NCI-H1436 (cell line): ENCODE data around the gene SMARCA1.

ENCODE experiments used
- DNase-seq: peaks from one replicate; lab custom pipeline; 2025; lab: John Stamatoyannopoulos, UW

Gene SMARCA1

DNA sequence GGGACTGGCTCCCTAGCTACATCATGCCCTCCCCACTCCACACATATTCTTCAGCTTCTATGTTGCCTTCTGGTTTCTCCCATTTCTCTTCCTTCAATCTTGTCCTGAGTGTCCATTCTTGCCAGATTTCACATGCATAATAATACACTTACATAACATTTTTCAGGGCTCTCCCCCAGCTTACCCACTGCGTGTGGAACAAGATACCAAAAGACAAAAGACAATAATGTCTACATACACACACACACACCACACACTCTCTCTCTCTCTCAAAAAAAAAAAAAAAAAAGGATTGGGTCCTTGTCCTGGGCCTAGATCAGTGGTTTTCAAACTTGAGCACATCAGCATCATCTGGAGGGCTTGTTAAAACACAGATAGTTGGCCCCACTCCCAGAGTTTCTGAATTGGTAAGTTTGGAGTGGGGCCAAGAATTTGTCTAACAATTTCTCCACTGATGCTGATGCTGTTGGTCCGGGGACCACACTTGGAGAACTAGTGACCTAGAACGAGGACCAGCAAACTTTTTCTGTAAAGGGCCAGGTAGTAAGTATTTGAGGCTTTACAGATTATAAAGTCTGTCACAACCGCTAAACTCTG, 6.5 kb upstream of the SMARCA1 start:
- no peak for DNase-seq

DNA sequence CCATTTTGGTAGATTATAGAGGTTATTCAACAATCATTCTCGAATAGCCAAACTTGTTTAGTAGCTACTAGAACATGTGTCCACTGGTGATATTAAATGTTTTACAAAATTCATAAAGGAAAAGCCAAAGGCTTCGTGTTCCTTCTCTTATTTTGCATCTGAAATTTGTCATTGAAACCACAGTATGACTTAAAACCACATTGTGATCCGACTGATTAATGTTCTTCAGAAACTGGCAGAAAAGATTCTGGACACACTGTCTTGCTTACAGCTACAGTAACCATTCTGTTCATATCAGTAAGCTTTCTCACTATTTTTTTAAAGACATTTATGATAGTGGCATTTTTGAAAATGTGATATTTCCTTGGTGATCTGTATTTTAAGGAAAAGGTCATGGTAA, 2.6 kb upstream of the SMARCA1 start:
- DNase-seq: no peak

DNA sequence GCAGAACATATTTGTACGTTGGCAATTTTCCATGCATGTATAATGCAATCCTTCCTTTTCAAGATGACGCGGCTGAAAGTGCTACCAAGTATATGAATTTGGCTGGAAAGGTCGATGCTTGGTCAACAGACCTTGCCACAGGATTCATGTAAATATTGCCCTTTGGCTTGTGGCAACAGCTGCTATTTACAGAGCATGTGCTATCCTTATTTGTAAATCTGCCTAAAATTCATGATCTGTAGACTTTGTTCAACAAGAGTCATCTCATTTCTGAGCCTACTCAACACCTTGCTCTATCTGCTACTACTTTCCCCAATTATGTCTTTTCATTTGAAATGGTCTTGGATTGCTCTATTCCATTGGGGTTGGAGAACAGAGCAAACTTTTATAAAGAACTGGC, 1.9 kb upstream of the SMARCA1 start:
- no peak for DNase-seq

DNA sequence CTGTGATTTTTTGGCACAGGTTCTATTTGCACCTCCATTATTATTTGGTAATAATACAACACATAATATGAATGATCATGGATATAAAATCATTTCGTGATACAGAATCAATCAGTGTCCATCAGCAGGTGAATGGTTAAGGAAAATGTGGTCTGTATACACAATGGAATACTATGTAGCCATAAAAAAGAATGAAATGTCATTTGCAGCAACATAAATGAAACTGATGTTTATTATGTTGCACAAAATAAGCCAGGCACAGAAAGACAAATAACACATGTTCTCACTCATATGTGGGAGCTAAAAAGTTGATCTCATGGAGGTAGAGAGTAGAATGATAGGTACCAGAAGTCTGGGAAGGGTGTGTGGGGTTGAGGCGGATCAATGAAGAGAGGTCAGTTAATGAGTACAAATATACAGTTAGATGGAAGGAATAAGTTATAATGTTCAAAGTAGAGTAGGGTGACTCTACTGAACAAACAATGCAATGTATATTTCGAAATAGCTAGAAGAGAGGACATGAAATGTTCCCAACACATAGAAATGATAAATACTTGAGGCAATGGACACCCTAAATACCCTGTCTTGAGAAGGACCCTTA, 1.1 kb upstream of the SMARCA1 start:
- no peak for DNase-seq

DNA sequence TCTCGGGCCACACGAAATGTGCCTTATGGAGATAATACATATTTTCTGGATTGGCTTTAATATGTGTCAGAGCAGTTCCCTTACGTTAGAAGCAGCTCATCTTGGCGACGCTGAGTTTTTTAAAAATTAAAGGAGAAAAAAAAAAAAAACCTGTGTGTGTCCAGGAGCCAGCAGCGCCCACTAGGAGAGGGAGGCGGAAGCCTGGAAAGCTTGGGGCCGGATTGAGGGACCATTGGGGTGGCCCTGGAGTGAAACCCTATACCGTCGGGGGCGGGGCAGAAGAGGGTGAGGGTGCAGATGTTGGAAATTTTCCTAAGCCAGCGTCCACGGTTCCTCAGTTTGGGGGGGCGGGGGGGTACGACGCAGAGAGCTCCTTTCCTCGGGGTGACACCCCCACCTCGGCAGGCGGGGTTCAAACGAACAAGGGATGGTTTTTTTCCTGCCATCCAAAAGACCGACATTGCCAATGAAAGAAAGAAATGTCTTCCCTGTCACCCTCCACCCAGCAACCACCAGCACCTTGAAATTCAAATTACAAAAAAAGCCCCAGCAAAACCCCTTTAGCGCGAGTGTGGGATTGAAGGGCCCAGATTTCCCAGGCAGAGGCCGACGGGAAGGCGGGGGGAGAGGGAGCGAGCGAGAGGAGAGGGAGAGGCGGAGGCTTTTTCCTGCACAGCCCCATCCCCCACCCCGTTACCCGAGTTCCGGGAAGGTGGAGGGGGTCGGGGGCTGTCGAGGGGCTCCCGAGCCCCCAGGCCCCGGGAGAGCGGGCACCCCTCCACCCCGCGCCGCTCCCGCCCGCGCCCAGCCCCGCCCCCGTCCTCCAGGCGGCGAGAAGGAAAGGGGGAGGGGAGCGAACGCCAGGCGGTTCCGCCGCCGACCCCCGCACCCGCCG, 859 bp downstream of the SMARCA1 start:
- DNase-seq: peak; percentile 58

DNA sequence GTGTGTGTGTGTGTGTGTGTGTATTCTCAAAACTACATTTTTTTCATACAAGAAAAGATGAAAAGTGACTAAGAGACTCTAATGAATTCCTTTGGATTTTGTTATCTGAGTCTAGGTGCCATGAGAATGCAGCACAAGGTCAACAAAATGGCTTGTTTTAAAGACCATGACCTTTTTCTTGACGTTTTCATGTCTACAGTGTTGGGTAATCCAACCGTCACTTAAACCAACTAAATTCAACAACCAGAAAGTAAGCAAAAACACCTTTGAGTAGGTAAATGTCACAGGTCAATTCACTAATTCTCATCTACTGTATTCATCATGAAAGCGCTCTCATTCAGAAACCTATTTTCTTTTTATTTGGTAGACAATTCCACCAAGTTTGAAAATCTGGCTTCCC, 3.1 kb downstream of the SMARCA1 start:
- no peak for DNase-seq

DNA sequence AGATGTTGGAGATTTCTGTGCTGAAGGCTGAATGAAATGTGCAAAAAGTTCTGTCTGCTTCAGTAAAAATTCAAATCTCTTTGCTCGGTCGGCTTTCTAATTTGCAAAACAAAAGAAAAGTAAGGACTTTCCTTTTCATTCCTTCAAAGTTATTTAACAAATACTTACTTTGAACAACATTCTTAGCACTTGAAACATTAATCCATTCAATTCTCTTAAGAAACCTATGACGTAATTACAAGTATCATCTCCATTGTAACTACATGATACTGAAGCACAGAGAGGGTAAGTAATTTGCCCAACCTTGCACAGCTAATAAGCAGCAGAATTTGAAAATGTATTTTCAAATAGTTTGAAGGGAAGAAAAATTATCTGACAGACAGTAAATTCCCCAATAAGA, 6.9 kb downstream of the SMARCA1 start:
- no peak for DNase-seq

DNA sequence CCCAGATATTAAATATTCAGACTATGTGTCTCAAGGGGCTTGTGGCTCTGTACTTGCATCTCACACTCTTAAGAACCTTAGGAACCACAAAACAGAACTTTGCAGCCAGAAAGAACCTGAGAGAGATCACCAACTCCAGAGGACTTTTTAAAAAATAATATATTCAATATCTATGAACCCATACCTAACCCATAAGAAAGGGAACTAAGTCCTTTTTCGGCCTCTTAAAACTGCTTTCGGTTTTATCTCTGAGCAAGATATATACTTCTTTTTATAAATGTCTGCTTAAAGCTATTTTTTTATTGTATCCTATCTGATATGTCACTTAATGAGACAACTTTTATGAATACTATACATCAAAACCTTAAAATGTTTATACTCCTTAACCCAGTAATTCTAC, 10.9 kb downstream of the SMARCA1 start:
- DNase-seq: no peak

DNA sequence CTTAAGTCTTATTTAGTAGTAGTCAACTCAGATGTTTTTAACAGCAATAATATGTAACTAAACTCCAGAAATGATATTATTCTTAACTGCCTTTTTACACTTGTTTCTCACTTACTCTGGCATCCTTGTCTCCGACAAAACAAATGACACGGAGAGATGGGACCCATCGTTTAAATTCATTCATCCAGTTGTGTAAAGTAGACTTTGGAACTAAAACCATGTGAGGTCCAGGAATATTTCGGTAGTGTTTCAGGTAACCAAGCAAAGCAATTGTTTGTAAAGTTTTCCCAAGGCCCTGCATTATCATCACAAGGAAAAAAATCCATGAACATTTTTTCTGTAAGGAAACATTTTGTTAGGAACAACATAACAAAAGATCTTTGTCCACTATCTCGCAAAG, 11.6 kb downstream of the SMARCA1 start:
- DNase-seq: no peak

DNA sequence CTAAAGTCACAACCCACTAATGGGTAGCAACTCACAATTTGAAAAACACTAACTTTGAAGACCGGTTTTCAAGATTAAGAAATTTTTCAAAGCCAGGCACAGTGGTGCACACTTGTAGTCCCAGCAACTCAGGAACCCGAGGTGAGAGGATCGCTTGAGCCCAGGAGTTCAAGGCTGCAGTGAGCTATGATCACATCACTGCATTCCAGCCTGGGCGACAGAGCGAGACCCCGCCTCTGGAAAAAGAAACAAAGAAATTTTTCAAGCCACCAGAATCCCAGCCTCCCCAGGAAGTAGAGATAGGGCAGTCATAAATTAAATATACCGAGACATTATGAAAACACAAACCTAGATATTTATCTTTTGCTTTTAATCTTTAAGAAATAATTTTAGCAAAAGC, 13.0 kb downstream of the SMARCA1 start:
- no peak for DNase-seq

DNA sequence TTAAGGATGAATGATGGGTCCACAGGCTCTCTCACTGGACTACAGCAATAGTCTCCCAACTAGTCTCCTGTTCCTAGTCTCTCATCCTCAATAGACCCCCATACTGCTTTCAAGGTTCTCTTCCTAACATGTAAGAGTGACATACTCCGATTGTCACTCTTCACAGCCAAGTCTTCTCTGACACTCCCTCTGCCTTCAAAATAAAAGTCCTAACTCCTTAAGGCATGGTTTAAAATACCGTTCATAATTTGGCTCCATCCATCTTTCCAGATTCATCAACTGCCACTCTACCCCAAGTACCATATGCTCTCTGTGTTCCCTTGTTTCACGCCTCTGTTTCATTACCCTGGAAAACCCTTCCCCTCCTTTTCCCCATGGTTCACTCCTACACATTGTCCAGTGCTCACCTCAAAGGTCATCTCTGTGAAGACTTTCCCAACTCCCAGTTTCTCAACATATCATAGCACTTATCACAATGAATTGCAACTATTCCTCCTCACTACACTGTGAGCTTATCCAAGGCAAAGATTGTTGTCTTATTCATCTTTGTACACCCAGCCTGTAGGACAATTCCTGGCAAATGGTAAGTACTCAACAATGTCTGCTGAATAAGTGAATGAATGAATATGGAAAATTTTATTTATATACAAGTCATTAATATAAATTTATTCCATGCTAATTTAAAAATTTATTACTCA, 26.0 kb downstream of the SMARCA1 start:
- no peak for DNase-seq

DNA sequence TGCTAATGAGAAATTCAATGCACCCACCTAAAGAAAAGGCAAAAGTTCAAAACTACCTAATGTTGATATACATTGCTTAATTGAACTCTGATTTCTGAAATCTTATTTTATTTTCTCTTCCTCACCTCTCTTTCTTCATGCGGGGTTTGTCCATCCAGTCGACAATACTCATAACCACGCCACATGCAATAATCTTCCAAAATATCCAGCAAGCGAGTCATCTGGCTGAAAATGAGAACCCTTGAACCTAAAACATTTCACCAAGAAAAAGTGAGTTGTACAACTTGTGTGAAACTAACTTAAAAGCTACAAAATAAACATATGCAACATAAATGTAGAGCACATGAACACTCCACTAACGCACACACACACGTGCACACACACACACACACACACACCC, 26.7 kb downstream of the SMARCA1 start:
- DNase-seq: no peak

DNA sequence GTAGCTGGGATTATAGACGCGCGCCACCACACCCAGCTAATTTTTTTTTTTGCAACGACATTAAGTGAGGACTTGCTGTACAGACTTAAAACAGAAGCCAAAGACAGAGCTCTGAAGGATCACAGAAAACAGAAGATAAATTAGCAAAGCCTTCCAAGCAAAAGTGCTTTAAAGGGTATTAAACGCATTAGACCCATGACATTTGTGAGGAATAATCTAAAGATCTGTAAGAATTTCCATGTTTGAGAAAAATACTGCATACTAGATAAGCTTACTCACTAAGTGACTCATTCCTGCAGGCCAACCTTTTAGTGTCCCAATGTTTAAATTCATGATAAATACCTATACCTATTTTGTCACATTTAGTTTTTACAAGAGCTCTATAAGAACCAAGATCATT, 27.4 kb downstream of the SMARCA1 start:
- DNase-seq: no peak

DNA sequence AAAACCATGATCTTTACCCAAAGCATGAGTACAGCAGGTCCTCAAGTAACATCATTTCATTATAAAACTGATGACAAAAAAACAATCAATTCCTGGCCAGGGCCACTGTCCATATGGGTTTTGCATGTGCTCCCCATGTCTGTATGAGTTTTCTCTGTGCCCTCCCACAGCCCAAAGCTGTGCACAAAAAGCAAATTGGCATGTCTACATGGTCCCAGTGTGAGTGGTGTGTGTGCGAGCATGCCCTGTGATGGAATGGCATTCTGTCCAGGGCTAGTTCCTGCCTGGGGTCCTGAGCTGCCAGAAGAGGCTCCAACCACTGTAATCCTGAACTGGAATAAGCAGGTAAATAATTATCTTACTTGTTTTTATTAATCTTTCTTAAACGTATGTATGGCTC, 28.4 kb downstream of the SMARCA1 start:
- no peak for DNase-seq

DNA sequence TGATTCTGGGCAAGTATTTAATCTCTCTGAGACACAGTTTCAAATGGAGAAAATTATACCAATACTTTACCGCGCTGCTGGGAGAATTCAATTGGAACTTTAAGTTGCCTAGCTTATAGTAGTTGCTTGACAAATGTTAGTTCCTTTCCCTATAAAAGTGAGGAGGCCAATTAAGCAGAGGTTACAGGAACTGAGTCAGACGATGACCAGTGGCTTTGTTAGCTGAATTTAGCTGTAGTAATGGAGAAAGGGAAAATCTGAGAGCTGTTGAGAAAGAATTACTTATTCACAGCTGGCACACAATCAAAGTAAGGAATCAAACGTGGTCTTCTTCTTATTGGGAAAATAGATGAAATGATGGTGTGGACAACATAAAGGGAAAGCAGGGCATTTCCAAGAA, 29.6 kb downstream of the SMARCA1 start:
- DNase-seq: no peak

DNA sequence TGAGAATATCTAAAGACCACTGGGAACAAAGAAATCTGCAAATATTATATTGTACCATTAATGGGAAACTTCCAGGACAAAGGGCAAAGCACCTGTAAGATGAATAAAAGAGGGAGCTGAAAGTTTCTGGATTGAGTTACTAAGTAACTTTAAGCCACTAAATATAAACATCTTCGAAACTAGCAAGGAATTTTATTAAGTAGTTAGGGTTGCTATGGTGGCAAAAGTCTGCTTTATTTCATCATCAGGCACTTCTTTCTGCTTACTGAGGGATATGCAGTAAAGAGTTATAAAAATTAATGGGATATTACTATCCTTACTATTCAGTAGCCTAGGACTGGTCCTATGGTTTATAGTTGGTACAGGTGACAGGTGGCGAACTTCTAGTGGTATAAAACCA, 33.0 kb downstream of the SMARCA1 start:
- no peak for DNase-seq

DNA sequence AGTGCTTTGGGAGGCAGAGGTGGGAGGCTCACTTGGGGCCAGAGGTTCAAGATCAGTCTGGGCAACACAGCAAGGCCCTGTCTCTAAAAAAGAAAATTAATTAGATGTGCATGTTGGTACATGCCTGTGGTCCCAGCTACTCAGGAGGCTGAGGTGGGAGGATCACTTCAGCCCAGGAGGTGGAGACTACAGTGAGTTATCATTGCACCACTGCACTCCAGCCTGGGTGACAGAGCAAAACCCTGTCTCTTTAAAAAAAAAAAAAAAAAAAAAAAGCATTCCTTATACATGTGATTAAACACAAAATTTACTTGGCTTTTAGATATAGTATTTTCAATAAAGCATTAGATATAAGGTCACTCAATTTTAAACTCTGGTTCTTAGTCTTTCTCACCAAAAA, 34.9 kb downstream of the SMARCA1 start:
- DNase-seq: no peak

DNA sequence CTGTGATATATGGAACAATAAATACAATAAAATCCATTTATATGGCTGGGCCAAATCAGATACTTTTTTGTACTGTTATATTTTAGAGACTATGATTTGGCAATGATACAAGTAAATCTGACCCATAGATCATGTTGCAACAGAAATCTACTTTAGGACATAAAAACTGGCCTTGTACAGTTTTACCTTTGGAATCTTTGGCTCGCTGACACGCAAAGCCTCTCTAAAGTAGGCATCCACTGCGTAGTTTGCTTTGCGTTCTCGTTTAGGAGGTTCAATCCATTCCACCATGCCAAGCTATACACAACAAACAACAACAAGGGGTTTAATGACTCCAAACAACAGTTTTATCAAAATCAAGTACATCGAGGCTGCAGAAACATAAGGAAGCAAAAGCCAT, 42.4 kb downstream of the SMARCA1 start:
- DNase-seq: no peak

DNA sequence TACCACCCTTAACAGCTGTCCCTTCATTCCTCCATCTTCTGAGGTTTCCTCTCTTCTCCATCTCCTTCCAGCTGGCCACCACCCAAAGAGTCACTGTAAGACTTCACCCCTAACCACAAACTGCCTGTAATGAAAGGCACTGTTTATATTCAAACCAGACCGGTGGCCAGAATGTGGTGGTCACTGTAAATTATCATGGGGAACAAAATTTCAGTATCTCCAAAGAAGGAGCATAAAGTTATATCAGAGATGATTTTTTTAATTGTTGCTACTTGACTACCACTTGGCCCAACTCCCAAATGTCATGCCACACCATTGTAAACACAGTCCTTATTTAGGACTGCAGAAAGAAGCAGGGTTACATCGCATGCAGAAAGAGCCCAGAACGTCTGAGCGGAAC, 44.8 kb downstream of the SMARCA1 start:
- DNase-seq: no peak

DNA sequence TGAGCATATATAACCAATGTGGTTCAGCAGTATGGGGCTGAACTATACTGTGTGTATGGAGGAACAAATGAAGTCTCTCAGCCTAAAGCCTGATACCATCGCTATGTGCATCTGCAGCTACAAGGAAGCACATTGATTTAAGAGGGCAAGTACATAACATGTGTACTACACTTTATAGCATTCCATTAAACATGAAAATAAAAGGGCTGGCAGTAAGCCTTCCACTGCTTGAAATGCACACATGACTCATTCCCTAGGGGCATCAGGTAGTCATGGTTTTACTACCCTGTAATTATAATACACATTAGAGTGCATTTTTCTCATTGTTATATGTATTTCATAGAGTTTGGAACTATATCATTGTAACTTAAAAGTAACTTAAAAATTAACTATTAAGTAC, 51.2 kb downstream of the SMARCA1 start:
- no peak for DNase-seq

DNA sequence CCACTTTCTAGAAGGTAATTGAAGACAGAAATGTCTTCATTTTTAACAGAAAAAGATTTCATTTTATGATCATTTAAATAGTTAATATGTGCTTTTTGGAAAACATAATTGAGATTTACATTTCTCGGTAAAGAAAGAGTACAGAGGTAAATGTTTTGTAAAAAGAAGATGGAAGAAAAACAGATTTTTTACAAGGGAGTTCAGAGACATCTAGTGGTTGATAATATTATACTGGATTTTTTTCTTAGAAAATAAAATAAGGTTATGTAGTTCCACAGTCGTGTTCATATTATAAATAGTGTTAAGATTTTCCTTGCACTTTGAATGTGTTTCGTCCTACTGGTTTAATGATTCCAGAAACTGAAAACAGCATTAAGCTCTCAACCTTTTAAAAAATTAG, 60.6 kb downstream of the SMARCA1 start:
- DNase-seq: no peak

DNA sequence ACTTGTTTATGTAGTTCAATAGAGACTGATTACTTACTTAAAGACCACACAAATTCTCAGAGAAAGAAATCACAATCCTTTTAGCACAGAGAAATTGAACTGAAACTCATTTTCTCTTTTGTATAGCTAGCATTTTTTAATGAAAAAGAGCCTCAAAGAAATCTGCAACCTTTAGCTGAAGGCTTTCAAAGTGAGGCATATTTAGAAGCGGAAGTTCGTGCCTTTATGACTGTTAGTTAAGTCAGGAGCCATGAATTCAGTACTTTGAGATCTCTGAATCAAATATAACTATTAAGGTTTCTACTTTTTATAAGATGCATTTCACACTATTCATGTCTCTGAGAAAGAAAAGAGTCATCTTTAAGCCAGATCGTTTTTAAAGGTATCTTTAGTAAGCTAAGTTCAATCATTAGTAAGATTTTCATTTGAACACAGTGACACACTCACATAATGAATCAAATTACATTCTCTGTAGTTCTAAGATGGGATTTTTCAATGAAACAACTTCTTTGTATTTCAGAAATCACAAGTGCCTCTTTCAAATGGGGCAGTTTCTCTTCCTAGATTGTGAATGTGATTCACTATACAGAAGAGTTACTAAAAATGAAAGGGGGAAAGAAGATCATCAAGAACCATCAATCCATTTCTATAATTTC, 61.4 kb downstream of the SMARCA1 start:
- DNase-seq: no peak
